ENCODE measurements around the gene PWWP2A.

- TF ChIP-seq CTCF (conservative IDR thresholded peaks at IDR 0.05; ENCODE audit: low read depth in 2 of 2): no peak
- no peak for TF ChIP-seq REST (IDR thresholded peaks at IDR 0.05; ENCODE audit: unreplicated experiment)
- TF ChIP-seq EZH2phosphoT487 (IDR thresholded peaks at IDR 0.05; ENCODE audit: unreplicated experiment): no peak
- TF ChIP-seq EZH2 (IDR thresholded peaks at IDR 0.05; ENCODE audit: low read depth, unreplicated experiment): no peak
- no peak for TF ChIP-seq JUNB (IDR thresholded peaks at IDR 0.05; ENCODE audit: unreplicated experiment)
- TF ChIP-seq CREB1 (CRISPR knock-in tag; IDR thresholded peaks at IDR 0.05; ENCODE audit: low read depth): no peak
- TF ChIP-seq POLR2AphosphoS5 (IDR thresholded peaks at IDR 0.05; ENCODE audit: low read depth): no peak
- TF ChIP-seq ETS1 (IDR thresholded peaks at IDR 0.05): no peak
Measured at GRCh38 chr5:160161626-160162025, 42.4 kb upstream of the PWWP2A start.
